NCI-H1694 treated with DMSO at 0.1 percent for 48 hours (cell line): ENCODE data around the gene ALG13.
"Not testable (repeated sequence)": the region's sequence is repeated elsewhere in the genome, so short reads cannot be mapped to it uniquely, and the experiment has no call there.

Experiments used
- DNase-seq: peaks from one replicate; lab custom pipeline; 2025; lab: John Stamatoyannopoulos, UW

ALG13 gene

GRCh38 chrX:111680988-111681779 lies at the start of gene ALG13:
Gene ALG13, plus strand, starts transcription at chrX:111681170. Its CDS starts 49 bp downstream, at chrX:111681219.
- peak; percentile 87 for DNase-seq

GRCh38 chrX:111634823-111635729 lies 45.9 kb upstream of the ALG13 start:
- DNase-seq, result peak; percentile 70

- no peak for DNase-seq
These were observed 39.0 kb upstream of the ALG13 start for GRCh38 chrX:111641969-111642368.

GRCh38 chrX:111645165-111645564 lies 35.8 kb upstream of the ALG13 start:
- DNase-seq, result not testable (repeated sequence)

- no peak for DNase-seq
These were observed 35.4 kb upstream of the ALG13 start for GRCh38 chrX:111645607-111646006.

GRCh38 chrX:111646515-111646914 lies 34.5 kb upstream of the ALG13 start:
- no peak for DNase-seq

GRCh38 chrX:111648802-111649201 lies 32.2 kb upstream of the ALG13 start:
- DNase-seq, result no peak

- DNase-seq, result no peak
These were observed 31.3 kb upstream of the ALG13 start for GRCh38 chrX:111649638-111650037.

GRCh38 chrX:111650845-111651244 lies 30.1 kb upstream of the ALG13 start:
- DNase-seq, result no peak

- DNase-seq, result peak; percentile 40
These were observed 28.3 kb upstream of the ALG13 start for GRCh38 chrX:111652719-111653118.

GRCh38 chrX:111661241-111661640 lies 19.7 kb upstream of the ALG13 start:
- no peak for DNase-seq

GRCh38 chrX:111662292-111662691 lies 18.7 kb upstream of the ALG13 start:
- DNase-seq, result no peak

GRCh38 chrX:111671668-111672067 lies 9.3 kb upstream of the ALG13 start:
- no peak for DNase-seq

GRCh38 chrX:111687305-111687704 lies 6.3 kb downstream of the ALG13 start:
- DNase-seq, result no peak

GRCh38 chrX:111695297-111695880 lies 14.4 kb downstream of the ALG13 start:
- no peak for DNase-seq

GRCh38 chrX:111719426-111720210 lies 38.6 kb downstream of the ALG13 start:
- DNase-seq, result no peak

GRCh38 chrX:111728096-111728495 lies 47.1 kb downstream of the ALG13 start:
- no peak for DNase-seq

- DNase-seq, result no peak
These were observed 50.4 kb downstream of the ALG13 start for GRCh38 chrX:111731351-111731750.

GRCh38 chrX:111736571-111736970 lies 55.6 kb downstream of the ALG13 start:
- no peak for DNase-seq

GRCh38 chrX:111742018-111742417 lies 61.0 kb downstream of the ALG13 start:
- no peak for DNase-seq

- DNase-seq, result no peak
These were observed 62.3 kb downstream of the ALG13 start for GRCh38 chrX:111743316-111743715.

- DNase-seq, result no peak
These were observed 75.5 kb downstream of the ALG13 start for GRCh38 chrX:111756486-111756885.
